GM11168 (cell line): ENCODE results near the gene GLMN.
"Not testable (repeated sequence)": the region's sequence is repeated elsewhere in the genome, so short reads cannot be mapped to it uniquely, and the experiment has no call there.

ENCODE experiments used
- in situ Hi-C: fragments of 300-500 bp; cut with MboI; formaldehyde crosslinking; loops from one replicate; pipeline ENCODE4 v1.12.0; 2022; ENCODE audit warnings: low sequenced_read_pairs; ENCODE audit not compliant: unreplicated experiment

GLMN gene

DNA sequence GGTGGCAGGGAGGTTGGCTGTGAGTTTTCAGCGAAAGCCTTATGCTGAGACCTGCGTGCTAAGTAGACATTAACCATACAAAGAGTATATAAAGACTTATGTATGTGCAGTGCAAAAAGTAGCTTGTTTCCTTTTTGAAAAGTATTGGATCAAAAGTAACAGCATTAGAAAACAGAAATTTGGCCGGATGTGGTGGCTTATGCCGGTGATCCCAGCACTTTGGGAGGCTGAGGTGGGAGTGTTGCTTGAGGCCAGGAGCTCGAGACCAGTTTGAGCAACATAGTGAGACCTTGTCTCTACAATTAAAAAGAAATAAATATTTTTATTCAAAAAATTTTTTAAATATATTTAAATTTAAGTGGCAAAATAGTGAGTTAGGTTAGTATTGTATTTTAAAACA lies 2.2 kb upstream of the GLMN start:
- in situ Hi-C loops, result loop anchor here (10.0 to 25.0 kb wide), 3 partner anchors 194 to 536 kb away; partner anchors contain the start of gene RPL5

DNA sequence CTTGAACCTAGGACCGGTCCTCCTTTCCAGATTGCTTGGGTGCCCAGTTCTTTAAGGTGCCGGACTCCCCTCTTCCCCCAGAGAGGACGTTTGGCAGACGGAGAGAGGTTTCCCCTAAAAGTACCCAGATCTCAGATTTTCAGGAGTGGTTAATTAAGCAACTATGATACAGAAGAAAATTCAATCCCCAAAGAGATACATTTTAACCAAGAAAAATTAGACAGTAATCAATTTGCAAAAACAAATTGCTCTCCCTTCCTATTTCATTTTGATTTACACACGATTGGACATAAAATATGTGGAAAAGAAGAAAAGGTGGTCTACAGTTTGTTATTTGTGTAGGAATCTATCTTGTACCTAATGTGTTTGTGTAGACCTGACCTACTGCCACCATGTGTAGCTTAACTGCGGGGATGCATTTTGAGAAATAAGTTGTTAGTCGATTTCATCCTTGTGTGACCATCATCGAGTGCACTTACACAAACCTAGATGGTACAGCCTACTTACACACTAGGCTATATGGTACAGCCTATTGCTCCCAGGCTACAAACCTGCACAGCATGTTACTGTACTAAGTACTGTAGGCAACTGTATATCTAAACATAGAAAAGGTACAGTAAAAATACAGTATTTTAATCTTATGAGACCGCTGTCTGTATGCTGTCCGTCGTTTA lies 827 bp upstream of the GLMN start:
- in situ Hi-C loops, result loop anchor here (10.0 to 25.0 kb wide), 3 partner anchors 195 to 538 kb away; partner anchors contain the start of gene RPL5

GRCh38 chr1:92298213-92298572 lies 594 bp downstream of the GLMN start:
- in situ Hi-C loops, result no loop called here

DNA sequence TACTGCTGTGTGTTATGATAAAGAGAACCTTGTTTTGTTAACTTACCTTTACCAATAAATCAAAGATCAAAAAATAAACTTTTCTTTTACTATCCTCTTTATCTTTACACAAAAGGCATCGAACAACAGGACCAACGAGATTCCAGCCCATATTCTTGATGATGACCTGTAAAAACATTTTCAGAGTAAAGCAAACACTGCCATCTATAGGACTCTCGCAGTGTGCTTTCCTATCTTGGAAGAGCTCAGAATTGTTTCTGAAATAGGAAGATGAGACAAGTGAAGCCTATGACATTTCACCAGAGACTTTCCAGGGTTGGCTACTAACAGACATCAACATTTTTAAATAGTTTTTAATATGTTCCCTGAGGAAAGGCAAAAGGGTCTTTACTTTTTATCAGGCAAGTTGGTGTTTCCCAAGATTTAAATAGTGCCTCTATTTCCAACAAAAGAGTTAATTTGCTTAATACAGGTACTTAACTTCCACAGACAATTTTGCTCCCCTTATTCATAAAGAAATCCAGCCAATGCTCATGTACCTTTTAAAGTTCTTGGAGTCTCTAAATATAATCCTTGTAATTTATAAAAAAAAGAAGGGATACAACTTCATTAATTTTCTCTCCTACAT lies 7.3 kb downstream of the GLMN start:
- in situ Hi-C loops, result no loop called here

- in situ Hi-C loops, result not testable (repeated sequence)
These were observed 17.4 kb downstream of the GLMN start for GRCh38 chr1:92281411-92281810.

GRCh38 chr1:92279781-92280180 lies 19.0 kb downstream of the GLMN start:
- in situ Hi-C loops, result not testable (repeated sequence)

- in situ Hi-C loops, result no loop called here
These were observed 21.6 kb downstream of the GLMN start for GRCh38 chr1:92277105-92277723.

- in situ Hi-C loops, result no loop called here
These were observed 22.7 kb downstream of the GLMN start for GRCh38 chr1:92276082-92276481.

GRCh38 chr1:92274939-92275338 lies 23.8 kb downstream of the GLMN start:
- in situ Hi-C loops, result no loop called here

GRCh38 chr1:92273039-92273438 lies 25.7 kb downstream of the GLMN start:
- in situ Hi-C loops, result no loop called here

DNA sequence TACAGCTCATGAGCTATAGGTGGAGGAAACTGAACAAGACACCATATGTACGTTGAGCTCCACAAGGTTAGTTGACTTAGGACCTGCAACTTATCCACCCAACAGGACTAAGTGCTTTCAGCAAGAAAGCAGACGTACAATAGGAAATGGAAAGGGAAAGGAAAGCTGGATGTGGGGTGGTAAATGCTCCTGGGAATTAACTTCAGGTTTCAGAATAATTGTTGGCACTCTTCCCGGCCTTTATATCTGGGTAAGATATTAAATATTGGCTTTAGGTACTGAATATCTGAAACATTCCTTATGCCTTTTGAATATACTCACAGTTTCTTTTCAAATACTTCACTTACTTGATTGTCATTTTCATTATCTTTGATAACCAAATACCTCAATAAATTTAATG lies 36.3 kb downstream of the GLMN start:
- in situ Hi-C loops, result no loop called here

DNA sequence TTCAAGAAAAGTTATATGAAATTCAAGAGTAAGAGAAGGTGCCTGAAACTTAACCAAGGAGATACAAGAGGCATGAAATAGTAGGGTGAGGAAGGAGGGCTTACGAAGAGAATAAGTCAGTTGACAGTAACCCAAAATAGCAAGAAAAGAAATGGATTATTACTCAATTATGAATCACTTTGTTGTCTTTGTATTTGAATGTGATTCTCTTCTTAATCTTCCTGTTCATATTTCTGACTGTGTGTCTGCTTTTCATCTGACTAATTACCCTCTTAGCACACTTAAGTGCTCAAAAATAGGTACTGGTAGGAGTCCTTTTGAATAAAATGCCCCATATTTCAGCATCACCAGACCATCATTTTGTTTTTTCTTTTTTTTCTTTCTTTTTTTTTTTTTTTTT lies 39.4 kb downstream of the GLMN start:
- in situ Hi-C loops, result no loop called here

GRCh38 chr1:92254714-92255113 lies 44.1 kb downstream of the GLMN start:
- in situ Hi-C loops, result not testable (repeated sequence)

- in situ Hi-C loops, result no loop called here
These were observed 54.4 kb downstream of the GLMN start for GRCh38 chr1:92244376-92244775.

GRCh38 chr1:92240034-92240433 lies 58.8 kb downstream of the GLMN start:
- in situ Hi-C loops, result no loop called here

DNA sequence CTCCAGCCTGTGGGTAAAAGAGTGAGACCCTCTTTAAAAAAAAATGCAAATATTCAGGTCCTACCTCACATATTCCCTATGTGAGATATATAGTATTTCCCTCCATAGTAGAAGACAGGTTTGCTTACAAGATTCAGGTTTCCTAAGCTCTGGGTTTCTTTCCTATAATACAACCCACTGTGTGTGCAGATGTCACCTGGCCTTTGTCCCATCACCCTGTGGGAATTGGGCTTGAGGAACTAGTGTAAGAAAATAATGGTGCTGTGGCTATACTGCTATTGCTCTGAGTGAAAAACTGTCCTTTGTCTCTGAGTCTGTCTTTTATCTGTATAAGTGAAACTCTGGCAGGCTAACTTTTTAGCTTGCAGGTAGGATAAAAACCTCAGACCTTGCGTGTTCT lies 68.1 kb downstream of the GLMN start:
- in situ Hi-C loops, result no loop called here

DNA sequence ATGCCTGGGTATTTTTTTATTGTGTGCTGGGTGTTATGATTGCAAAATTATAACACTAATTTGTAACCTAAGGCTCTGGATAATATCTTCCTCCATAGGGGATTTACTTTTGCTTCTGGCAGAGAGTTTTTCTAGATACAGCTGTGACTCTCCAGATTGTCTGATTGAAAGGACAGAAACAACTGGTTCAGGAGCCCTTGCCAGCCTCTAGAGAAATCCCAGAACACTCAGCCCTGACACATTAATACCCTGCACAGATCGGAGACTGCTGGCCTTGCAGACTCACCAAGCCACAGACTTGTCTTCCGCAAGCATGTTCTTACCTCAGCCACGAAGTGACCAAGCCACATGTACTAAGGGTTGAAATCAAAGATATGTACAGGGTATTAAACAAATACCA lies 70.4 kb downstream of the GLMN start:
- in situ Hi-C loops, result no loop called here

- in situ Hi-C loops, result no loop called here
These were observed 79.8 kb downstream of the GLMN start for GRCh38 chr1:92219028-92219427.

DNA sequence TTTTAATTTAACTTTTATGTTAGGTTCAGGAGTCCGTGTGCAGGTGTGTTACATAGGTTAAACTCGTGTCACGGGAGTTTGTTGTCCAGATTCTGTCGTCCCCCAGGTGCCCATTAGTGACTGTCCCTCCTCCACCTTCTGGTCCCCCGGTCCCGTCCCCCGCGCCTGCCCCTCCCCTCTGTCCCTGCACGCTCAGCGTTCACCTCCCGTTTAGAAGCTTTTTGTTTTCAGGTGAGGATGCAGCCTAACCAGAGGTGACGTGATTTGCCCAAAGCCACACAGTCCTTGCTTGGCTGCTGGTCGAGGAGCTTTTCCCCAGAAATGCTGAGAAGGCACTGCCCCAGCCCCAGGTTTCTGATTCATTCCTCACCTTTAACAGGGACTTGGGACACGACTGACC lies 80.2 kb downstream of the GLMN start:
- in situ Hi-C loops, result no loop called here

GRCh38 chr1:92217721-92218120 lies 81.1 kb downstream of the GLMN start, which contains the start of gene C1orf146:
TSS of gene C1orf146 (plus strand) at chr1:92217915. CDS start at chr1:92231421, 13,506 bp downstream.
- in situ Hi-C loops, result no loop called here

- in situ Hi-C loops, result no loop called here
These were observed 87.6 kb downstream of the GLMN start for GRCh38 chr1:92211166-92211565.

- in situ Hi-C loops, result no loop called here
These were observed 88.1 kb downstream of the GLMN start for GRCh38 chr1:92210701-92211100.
